MCF 10A (cell line): ENCODE measurements around the gene TNFRSF4. TPM values are rescaled to one million over a fixed set of nuclear protein-coding genes. Genes with fewer than 3 reads are reported as not detected.
"Not testable (repeated sequence)": the region's sequence is repeated elsewhere in the genome, so short reads cannot be mapped to it uniquely, and the experiment has no call there.

Experiments used
- BruUV-seq: library from RNA; stranded (reverse); fragments of 400-500 nt; replicated peaks from 2 replicates; lab custom pipeline; 2021; lab: Mats Ljungman, UMichigan
- CTCF ChIA-PET: fragments of 300-600 bp; sonication (Branson Sonifier 250); formaldehyde crosslinking; extraction: SDS; loops from one replicate; lab custom pipeline; 2021; ENCODE audit warnings: antibody characterized with exemption, inconsistent platforms; lab: Yijun Ruan, JAX
- POLR2A ChIA-PET: fragments of 300-600, 350-650 bp; sonication (Branson Sonifier 250); formaldehyde crosslinking; extraction: SDS; loops from one replicate; lab custom pipeline; 2020; ENCODE audit warnings: antibody characterized with exemption, inconsistent platforms; lab: Yijun Ruan, JAX
- DNase-seq: peaks from one replicate; pipeline ENCODE4 v3.0.0-alpha.2; 2018; ENCODE audit not compliant: unreplicated experiment
- H3K27ac Mint-ChIP-seq: one replicate; pipeline ENCODE4 v1.8.0; 2022; ENCODE audit warnings: mild to moderate bottlenecking, low read depth, mixed read lengths; ENCODE audit not compliant: unreplicated experiment
- H3K27me3 Mint-ChIP-seq: one replicate; pipeline ENCODE4 v1.8.0; 2022; ENCODE audit warnings: mixed read lengths; ENCODE audit not compliant: insufficient read depth, unreplicated experiment
- H3K36me3 Mint-ChIP-seq: one replicate; pipeline ENCODE4 v1.8.0; 2022; ENCODE audit warnings: mild to moderate bottlenecking, moderate library complexity, mixed read lengths; ENCODE audit not compliant: insufficient read depth, unreplicated experiment
- H3K4me1 Mint-ChIP-seq: one replicate; pipeline ENCODE4 v1.8.0; 2022; ENCODE audit warnings: mixed read lengths; ENCODE audit not compliant: insufficient read depth, unreplicated experiment
- H3K4me3 Mint-ChIP-seq: one replicate; pipeline ENCODE4 v1.8.0; 2022; ENCODE audit warnings: mild to moderate bottlenecking, moderate library complexity, mixed read lengths; ENCODE audit not compliant: unreplicated experiment
- H3K9me3 Mint-ChIP-seq: one replicate; pipeline ENCODE4 v1.8.0; 2022; ENCODE audit warnings: mixed read lengths; ENCODE audit not compliant: unreplicated experiment
- CTCF ChIP-seq: fragments of 200-600 bp; IDR thresholded peaks from one replicate; pipeline ENCODE4 v1.8.0; 2022; ENCODE audit warnings: antibody characterized with exemption, mild to moderate bottlenecking; ENCODE audit not compliant: unreplicated experiment
- intact Hi-C: fragments of 100-400 bp; cut with micrococcal nuclease; formaldehyde crosslinking; loops from 2 replicates; pipeline ENCODE4 v1.14.1; 2022
- total RNA-seq: library from RNA; stranded (reverse); gene quantifications from 2 replicates; pipeline ENCODE4 v1.2.3, GENCODE V29; 2022

Gene TNFRSF4
- total RNA-seq, 1 experiment from 2014 or later: not detected

DNA sequence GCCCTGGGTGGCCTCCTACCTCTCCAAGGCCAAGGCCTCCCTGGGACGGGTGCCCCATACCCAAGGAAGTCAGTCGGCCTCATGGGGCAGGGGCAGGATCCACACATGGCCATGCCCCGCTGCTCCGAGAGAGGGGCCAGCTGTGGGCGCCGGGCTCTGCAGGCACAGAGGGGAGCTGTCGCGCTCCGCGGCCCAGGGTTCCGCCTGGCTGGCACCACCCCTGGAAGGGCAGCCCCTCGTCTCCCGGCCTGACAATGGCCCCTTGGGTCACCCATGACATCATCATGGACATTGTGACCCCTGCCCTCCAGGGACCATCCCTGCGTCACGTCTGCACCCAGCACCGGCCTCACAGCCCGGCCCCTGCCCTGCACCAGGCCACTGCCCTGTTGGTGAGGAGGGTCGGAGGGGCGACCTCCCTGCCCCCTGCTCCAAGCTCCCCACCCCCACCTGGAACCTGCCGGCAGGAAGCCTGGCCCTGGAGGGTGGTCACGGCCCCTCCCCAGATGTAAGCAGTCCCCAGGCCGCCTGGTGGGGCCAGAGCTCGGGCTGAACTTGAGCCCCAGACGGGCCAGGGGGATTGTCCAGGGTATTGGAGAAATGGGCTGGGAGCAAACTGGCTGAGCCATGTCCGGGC is 34.5 kb downstream of the TNFRSF4 start:
- TF ChIP-seq CTCF: no peak
- H3K36me3 Mint-ChIP-seq: no peaks in the 10 kb centered on the region
- no peaks in the 10 kb centered on the region for H3K9me3 Mint-ChIP-seq
- peaks cover 14% of the 10 kb centered on the region for H3K27me3 Mint-ChIP-seq
- intact Hi-C loops: no loop called here
- no peaks in the 10 kb centered on the region for H3K4me1 Mint-ChIP-seq
- no peak for DNase-seq
- ChIA-PET CTCF (interaction anchor here (0.6 kb wide), 1 partner anchor 175 kb away, joined by 4 read pairs; no protein-coding TSS in a partner anchor), POLR2A (interaction anchor here (0.6 kb wide), 1 partner anchor 27 kb away, joined by 3 read pairs; no protein-coding TSS in a partner anchor)
- BruUV-seq: no TSS peak
- no peak overlapping the region for H3K27ac Mint-ChIP-seq
- no peak overlapping the region for H3K4me3 Mint-ChIP-seq

- POLR2A ChIA-PET: no interaction called here
- peaks cover 14% of the 10 kb centered on the region for H3K27me3 Mint-ChIP-seq
- H3K4me1 Mint-ChIP-seq: no peaks in the 10 kb centered on the region
- intact Hi-C loops: no loop called here
- no peak overlapping the region for H3K4me3 Mint-ChIP-seq
- no peak overlapping the region for H3K27ac Mint-ChIP-seq
- CTCF ChIA-PET: no interaction called here
- no peaks in the 10 kb centered on the region for H3K36me3 Mint-ChIP-seq
- no peak for DNase-seq
- TF ChIP-seq CTCF: no peak
- no TSS peak for BruUV-seq
- no peaks in the 10 kb centered on the region for H3K9me3 Mint-ChIP-seq
These were observed 35.1 kb downstream of the TNFRSF4 start for GRCh38 chr1:1178794-1179331.

- CTCF ChIA-PET: no interaction called here
- POLR2A ChIA-PET: no interaction called here
- no peaks in the 10 kb centered on the region for H3K4me1 Mint-ChIP-seq
- H3K36me3 Mint-ChIP-seq: no peaks in the 10 kb centered on the region
- H3K9me3 Mint-ChIP-seq: no peaks in the 10 kb centered on the region
- intact Hi-C loops: no loop called here
- no TSS peak for BruUV-seq
- no peak overlapping the region for H3K4me3 Mint-ChIP-seq
- no peak overlapping the region for H3K27ac Mint-ChIP-seq
- DNase-seq: no peak
- H3K27me3 Mint-ChIP-seq: peaks cover 14% of the 10 kb centered on the region
- TF ChIP-seq CTCF: no peak
These were observed 36.3 kb downstream of the TNFRSF4 start for GRCh38 chr1:1177452-1178206.

- no TSS peak for BruUV-seq
- H3K9me3 Mint-ChIP-seq: no peaks in the 10 kb centered on the region
- no peak overlapping the region for H3K4me3 Mint-ChIP-seq
These were observed 37.0 kb downstream of the TNFRSF4 start for GRCh38 chr1:1176931-1177330.

DNA sequence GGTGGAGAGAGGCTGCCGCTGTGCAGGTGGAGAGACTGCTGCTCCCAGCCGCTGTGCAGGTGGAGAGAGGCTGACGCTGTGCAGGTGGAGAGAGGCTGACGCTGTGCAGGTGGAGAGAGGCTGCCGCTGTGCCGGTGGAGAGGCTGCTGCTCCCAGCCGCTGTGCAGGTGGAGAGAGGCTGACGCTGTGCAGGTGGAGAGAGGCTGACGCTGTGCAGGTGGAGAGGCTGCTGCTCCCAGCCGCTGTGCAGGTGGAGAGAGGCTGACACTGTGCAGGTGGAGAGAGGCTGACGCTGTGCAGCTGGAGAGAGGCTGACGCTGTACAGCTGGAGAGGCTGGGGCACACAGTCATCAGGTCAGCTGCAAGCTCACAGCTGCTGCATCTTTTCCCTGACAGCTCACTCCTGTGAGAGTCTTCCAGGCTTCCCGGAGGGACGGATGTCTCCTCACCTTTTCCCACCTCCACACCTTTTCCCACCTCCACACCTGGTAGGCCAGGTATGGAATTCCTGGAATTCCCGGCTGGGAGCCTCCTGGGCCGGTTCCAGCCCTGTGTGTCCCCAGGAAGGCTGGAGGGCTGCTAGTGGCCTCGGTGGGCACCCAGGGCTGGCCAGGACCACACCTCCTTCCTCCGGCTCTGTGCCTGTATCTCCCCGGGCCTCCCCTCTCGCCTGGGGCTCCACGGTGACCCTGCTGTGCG is 37.7 kb downstream of the TNFRSF4 start:
- peaks cover 14% of the 10 kb centered on the region for H3K27me3 Mint-ChIP-seq
- H3K4me1 Mint-ChIP-seq, BruUV-seq, H3K4me3 Mint-ChIP-seq, H3K36me3 Mint-ChIP-seq, H3K27ac Mint-ChIP-seq, POLR2A ChIA-PET, H3K9me3 Mint-ChIP-seq, intact Hi-C loops, DNase-seq, CTCF ChIA-PET: not testable (repeated sequence)

More at GRCh38 chr1:1176931-1177330, 37.0 kb downstream of the TNFRSF4 start:
- H3K27me3 Mint-ChIP-seq: peaks cover 14% of the 10 kb centered on the region
- CTCF ChIA-PET: no interaction called here
- POLR2A ChIA-PET: no interaction called here
- no peak overlapping the region for H3K27ac Mint-ChIP-seq
- H3K36me3 Mint-ChIP-seq: no peaks in the 10 kb centered on the region
- intact Hi-C loops: no loop called here
- no peak for DNase-seq
- TF ChIP-seq CTCF: no peak
- no peaks in the 10 kb centered on the region for H3K4me1 Mint-ChIP-seq
